Mesothelial cell of epicardium (in vitro differentiated cells): ENCODE measurements around the gene PARVG. TPM values are rescaled to one million over a fixed set of nuclear protein-coding genes. Genes with fewer than 3 reads are reported as not detected.

Experiments
- DNase-seq, 2 experiments: peaks; one replicate each; pipeline ENCODE4 v3.0.0; 2021; ENCODE audit warnings: low spot score in 2 of 2; ENCODE audit not compliant: unreplicated experiment in 2 of 2
- H3K27ac Mint-ChIP-seq: 2 replicates; pipeline ENCODE4 v1.8.0; 2021; ENCODE audit warnings: mixed read lengths
- H3K27me3 Mint-ChIP-seq: 2 replicates; pipeline ENCODE4 v1.8.0; 2021; ENCODE audit warnings: low read depth, mixed read lengths
- H3K36me3 Mint-ChIP-seq: 2 replicates; pipeline ENCODE4 v1.8.0; 2021; ENCODE audit warnings: mixed read lengths
- H3K4me1 Mint-ChIP-seq: 2 replicates; pipeline ENCODE4 v1.8.0; 2021; ENCODE audit warnings: mixed read lengths
- H3K4me3 Mint-ChIP-seq: 2 replicates; pipeline ENCODE4 v1.8.0; 2021; ENCODE audit warnings: mild to moderate bottlenecking, moderate library complexity, mixed read lengths
- H3K9me3 Mint-ChIP-seq: 2 replicates; pipeline ENCODE4 v1.8.0; 2021; ENCODE audit warnings: mixed read lengths
- total RNA-seq: library from RNA; stranded (reverse); gene quantifications from 3 replicates; pipeline ENCODE4 v1.2.1, GENCODE V29; 2021
- TF ChIP-seq, protein P1 (sequence below): fragments of 200-600 bp; sonication (generic); IDR thresholded peaks from one replicate; pipeline ENCODE4 v1.5.0; 2021; ENCODE audit warnings: antibody characterized with exemption; ENCODE audit not compliant: unreplicated experiment

The PARVG gene, protein sequence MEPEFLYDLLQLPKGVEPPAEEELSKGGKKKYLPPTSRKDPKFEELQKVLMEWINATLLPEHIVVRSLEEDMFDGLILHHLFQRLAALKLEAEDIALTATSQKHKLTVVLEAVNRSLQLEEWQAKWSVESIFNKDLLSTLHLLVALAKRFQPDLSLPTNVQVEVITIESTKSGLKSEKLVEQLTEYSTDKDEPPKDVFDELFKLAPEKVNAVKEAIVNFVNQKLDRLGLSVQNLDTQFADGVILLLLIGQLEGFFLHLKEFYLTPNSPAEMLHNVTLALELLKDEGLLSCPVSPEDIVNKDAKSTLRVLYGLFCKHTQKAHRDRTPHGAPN
- total RNA-seq, result 0.53 to 1.0 TPM (median 0.66 TPM) in 3 replicates

DNA sequence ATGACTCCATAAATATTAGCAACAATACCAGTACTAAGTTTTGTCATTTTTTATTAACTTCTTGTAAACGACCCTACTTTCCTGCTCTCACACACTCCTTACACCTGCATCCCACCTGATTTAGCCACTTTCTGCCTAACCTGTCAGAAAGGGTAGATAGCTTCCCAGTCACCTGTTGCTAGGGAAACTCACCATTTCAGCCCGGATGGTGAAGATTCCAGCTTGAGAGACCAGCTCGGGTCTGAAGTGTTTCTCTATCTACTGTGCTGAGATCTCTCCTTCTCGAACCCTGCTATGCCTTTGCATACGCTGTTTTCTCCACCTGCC is at the start of gene PARVG:
Gene PARVG, plus strand, starts transcription at position 220 of the 327 bp plus-strand sequence. CDS start 2,405 bp downstream, outside the sequence.
- Mint-ChIP-seq H3K27me3 (peaks cover 35% of the 10 kb centered on the region), H3K27ac (no peak within 1 kb of the TSS)
- no peak for DNase-seq

DNA sequence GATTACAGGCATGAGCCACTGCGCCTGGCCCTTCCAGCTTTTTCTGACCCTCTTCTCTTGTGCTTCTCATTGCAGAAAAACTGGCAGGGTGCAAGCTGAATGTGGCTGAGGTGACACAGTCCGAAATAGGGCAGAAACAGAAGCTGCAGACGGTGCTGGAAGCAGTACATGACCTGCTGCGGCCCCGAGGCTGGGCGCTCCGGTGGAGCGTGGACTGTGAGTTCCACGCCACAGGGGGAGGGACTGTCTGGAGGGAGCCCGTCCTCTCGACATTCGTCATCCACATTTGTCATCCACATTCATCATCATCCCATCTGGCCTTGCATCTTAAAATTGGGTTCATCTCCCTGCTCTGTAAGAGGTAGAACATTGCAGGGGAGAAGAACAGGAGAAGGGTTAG is 49.3 kb upstream of the PARVG start:
- Mint-ChIP-seq H3K9me3 (peaks cover 18% of the 10 kb centered on the region), H3K4me1 (no peaks in the 10 kb centered on the region), H3K36me3 (peaks cover 14% of the 10 kb centered on the region), H3K4me3 (no peak overlapping the region), H3K27me3 (no peaks in the 10 kb centered on the region), H3K27ac (no peak overlapping the region)
- DNase-seq, result no peak
- TF ChIP-seq, protein P1, sequence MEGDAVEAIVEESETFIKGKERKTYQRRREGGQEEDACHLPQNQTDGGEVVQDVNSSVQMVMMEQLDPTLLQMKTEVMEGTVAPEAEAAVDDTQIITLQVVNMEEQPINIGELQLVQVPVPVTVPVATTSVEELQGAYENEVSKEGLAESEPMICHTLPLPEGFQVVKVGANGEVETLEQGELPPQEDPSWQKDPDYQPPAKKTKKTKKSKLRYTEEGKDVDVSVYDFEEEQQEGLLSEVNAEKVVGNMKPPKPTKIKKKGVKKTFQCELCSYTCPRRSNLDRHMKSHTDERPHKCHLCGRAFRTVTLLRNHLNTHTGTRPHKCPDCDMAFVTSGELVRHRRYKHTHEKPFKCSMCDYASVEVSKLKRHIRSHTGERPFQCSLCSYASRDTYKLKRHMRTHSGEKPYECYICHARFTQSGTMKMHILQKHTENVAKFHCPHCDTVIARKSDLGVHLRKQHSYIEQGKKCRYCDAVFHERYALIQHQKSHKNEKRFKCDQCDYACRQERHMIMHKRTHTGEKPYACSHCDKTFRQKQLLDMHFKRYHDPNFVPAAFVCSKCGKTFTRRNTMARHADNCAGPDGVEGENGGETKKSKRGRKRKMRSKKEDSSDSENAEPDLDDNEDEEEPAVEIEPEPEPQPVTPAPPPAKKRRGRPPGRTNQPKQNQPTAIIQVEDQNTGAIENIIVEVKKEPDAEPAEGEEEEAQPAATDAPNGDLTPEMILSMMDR, result no peak

More for the DNA sequence above, at the start of gene PARVG:
- H3K36me3 Mint-ChIP-seq, result peaks cover 3% of the 10 kb centered on the region
- H3K9me3 Mint-ChIP-seq, result peaks cover 3% of the 10 kb centered on the region
- no peak within 1 kb of the TSS for H3K4me3 Mint-ChIP-seq
- TF ChIP-seq, protein P1, result no peak
- H3K4me1 Mint-ChIP-seq, result peaks cover 11% of the 10 kb centered on the region

DNA sequence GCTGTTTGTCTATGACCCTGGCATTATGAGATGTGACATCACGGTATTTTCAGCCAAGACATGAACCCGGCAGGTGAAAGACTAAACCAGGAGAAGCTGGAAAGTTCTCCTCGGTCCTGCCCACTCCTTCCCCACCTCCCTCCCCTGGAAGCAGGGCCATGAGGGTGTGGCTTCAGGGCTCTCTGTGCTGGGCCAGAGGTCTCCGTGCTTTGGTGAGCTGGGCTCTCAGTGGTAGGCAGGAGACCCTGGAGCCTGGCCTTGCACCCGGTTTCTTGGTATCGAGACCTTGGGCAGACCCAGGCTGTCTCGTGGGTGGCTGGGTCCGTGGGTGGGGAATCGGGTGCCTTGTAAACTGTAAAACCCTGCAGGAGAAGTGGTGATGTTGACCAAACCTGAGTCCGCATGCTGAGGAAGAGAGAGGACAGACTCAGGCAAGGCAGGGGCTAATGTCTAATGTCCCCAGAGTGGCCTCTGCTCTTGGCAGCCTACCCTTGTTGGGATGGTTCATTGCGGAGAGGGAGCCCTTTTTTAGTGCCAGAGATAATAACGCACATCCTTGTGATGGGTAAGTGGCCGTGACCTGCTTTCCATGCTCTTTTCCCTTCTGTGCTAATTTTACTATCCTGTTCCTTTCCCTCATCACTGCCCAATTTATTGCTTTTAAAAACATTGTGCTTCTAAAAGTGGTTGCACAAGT is 48.6 kb upstream of the PARVG start:
- H3K4me3 Mint-ChIP-seq, result no peak overlapping the region
- TF ChIP-seq, protein P1, result no peak
- H3K9me3 Mint-ChIP-seq, result peaks cover 19% of the 10 kb centered on the region
- H3K27ac Mint-ChIP-seq, result no peak overlapping the region
- no peaks in the 10 kb centered on the region for H3K27me3 Mint-ChIP-seq
- H3K36me3 Mint-ChIP-seq, result peaks cover 21% of the 10 kb centered on the region
- DNase-seq, result no peak
- H3K4me1 Mint-ChIP-seq, result no peaks in the 10 kb centered on the region

DNA sequence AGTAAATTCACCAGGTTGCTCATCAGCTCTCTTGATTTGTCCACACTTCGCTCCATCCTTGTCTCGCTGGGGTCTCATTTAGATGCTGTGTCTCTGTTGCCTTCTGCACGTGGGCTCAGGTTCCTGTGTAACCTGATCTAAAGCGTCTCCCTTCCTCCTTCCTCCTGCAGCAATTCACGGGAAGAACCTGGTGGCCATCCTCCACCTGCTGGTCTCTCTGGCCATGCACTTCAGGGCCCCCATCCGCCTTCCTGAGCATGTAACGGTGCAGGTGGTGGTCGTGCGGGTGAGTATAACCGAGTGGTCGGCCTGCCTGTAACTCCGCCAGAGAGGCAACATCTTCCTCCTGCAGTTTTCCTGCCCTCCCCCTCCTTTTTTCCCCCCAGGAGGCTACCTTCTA is 48.0 kb upstream of the PARVG start:
- Mint-ChIP-seq H3K4me1 (no peaks in the 10 kb centered on the region), H3K27ac (no peak overlapping the region), H3K36me3 (peaks cover 22% of the 10 kb centered on the region), H3K4me3 (no peak overlapping the region), H3K9me3 (peaks cover 17% of the 10 kb centered on the region), H3K27me3 (no peaks in the 10 kb centered on the region)
- DNase-seq, result no peak
- TF ChIP-seq, protein P1, result no peak

DNA sequence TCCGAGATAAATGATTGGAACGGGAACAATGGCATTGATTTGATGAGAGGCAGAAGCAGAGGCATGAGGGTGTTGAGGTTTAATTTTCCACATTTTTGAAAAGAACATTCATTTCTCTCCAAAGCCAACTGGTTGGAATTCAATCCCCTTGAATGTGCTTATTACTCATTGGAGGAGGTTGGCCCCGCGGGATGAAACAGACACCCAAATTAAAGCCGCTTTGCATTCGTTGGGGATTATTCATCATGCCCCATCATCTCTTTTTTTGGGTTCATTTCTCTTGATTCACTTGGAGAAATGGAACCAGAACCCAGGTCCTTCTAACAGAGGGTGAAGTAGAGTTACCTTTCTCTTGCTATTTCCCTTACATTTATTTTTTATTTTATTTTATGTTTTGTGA is 47.6 kb upstream of the PARVG start:
- TF ChIP-seq, protein P1, result no peak
- H3K36me3 Mint-ChIP-seq, result peaks cover 26% of the 10 kb centered on the region
- H3K27me3 Mint-ChIP-seq, result no peaks in the 10 kb centered on the region
- H3K9me3 Mint-ChIP-seq, result peaks cover 19% of the 10 kb centered on the region
- H3K27ac Mint-ChIP-seq, result no peak overlapping the region
- DNase-seq, result no peak
- no peaks in the 10 kb centered on the region for H3K4me1 Mint-ChIP-seq
- no peak overlapping the region for H3K4me3 Mint-ChIP-seq
